Activated CD4-positive, alpha-beta T cell treated with anti-CD3 and anti-CD28 coated beads for 1 hour (primary cell): ENCODE results near the gene HELZ.
"Not testable (repeated sequence)": the region's sequence is repeated elsewhere in the genome, so short reads cannot be mapped to it uniquely, and the experiment has no call there.

ENCODE experiments used
- DNase-seq: peaks from one replicate; pipeline ENCODE4 v3.0.0-alpha.2; 2020

HELZ gene

GRCh38 chr17:67224736-67225135, 20.3 kb downstream of the HELZ start:
- DNase-seq, result no peak

GRCh38 chr17:67223924-67224323, 21.1 kb downstream of the HELZ start:
- DNase-seq, result no peak

DNA sequence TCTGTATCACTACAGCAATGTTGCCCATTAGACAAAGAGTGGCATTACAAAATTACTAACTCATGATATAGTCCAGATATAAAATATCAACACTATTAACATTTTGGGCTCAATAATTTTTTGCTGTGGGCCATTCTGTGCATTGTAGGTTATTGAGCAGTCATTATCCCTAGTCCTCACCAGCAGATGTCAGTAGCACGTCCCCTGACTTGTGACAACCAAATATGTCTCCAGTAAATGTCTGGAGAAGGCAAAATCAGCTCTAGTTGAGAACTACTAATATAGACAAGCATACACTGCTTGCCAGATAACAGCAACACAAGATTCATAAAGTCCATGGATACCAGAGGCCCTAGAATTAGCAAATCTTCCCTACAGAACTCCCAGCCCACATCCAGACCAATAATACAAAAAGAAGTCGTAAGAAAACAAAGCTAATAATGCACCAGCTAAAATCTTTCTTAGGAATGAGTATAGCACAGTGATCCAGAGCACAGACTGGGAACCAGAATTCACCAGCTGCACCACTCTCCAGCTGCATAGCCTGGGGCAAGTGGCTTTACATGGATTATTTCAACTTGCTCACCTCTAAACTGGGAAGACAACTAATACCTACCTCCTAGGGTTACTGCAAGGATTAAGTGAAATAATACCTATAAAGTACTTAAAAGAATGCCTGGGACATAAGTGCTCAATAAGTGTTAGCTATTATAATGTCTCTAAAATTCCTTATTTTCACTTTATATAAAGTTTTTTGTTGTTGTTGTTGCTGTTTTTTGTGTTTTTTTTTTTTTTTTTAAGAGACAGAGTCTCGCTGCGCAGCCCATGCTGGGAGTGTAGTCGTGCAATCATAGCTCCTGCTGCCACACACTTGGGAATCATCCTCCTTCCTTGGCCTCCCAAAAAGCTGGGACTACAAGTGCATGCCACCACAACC, 23.7 kb downstream of the HELZ start:
- DNase-seq, result no peak

- no peak for DNase-seq
Observed at GRCh38 chr17:67218385-67218950, 26.5 kb downstream of the HELZ start.

DNA sequence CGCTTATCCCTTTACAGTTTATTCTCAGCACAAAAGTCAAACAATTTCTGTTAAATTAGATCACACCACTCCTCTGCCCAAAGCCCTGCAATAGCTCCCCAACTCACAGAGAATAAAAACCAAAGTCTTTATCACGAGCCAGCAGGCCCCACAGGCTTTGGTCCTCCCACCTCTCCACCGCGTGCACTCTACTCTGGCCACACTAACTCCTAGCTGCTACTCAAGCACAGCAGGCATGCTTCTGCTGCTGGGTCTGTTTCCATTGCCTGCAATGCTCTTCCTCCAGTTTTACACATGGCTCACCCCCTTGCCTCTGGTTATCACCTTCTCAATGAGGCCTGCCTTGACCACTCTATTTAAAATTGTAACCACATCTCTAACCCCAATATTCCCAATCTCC, 27.6 kb downstream of the HELZ start:
- no peak for DNase-seq

DNA sequence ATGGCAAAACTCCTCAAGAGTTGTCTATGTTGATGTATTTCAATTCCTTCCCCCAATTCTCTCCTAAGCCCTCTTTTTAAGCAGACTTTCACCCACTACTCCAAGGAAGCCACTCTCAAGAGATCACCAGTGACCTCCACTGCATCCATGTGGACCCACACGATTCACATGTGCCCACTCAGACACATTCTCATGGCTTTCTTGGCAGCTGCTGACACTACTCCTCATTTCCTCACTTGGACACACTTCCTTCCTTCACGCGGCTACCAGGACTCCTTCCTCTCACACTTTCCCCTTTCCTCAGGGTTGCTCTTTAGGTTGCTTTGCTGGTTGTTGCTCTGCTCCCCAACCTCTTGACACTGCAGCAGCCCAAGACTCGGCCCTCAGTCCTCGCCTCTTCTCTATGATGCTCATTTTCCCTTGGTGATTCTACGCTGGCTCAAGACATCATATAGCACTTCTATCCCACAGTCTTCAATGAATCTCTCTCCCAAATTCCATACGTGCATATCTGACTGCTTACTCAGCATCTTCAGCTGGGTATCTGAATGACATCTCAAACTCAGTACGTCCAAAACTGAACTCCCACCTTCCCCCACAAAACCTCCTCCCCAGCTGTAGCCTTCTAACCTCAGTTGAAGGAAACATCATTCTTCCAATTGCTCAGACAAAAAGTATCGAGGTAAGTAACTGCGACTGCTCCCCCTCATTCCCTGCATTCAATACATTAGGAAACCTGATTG, 28.2 kb downstream of the HELZ start:
- no peak for DNase-seq

DNA sequence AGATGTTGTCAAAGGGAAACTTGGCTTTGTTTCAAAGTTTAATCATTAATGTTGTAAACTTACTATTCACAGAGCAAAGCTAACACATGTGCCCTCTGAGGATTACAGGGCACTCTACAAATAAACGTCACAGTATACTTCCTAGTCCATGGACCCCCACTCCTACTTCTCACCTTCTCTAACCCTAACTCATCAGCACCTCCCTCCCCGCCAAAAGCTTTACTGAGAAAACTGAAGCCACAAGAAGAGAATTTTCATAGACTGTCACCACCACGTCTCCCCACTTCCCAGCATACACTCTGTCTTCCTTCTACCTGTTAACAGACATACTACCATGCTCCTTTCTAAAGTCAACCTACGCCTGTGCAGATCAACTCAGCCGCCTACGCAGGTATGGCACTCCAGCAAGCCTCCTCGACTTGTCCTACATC, 29.0 kb downstream of the HELZ start:
- DNase-seq, result no peak

- DNase-seq, result no peak
Observed at GRCh38 chr17:67212714-67213417, 32.1 kb downstream of the HELZ start.

- DNase-seq, result no peak
Observed at GRCh38 chr17:67212231-67212630, 32.8 kb downstream of the HELZ start.

DNA sequence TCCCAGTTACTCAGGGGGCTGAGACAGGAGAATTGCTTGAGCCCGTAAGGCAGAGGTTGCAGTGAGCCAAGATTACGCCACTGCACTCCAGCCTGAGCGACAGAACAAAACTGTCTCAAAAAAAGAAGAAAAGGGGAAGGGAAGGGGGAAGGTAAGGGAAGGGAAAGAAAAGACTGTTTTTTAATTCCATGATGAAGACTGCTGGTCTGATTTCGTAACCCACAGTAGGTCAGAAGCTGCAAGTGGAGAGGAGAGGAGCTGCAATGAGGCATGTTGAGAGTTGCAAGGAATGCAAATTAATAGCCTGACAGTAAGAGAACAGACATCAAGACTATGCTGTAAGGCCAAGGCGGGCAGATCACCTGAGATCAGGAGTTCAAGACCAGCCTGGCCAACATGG, 33.3 kb downstream of the HELZ start:
- DNase-seq, result no peak

GRCh38 chr17:67210915-67211314, 34.1 kb downstream of the HELZ start:
- no peak for DNase-seq

- DNase-seq, result no peak
Observed at GRCh38 chr17:67208232-67208631, 36.8 kb downstream of the HELZ start.

DNA sequence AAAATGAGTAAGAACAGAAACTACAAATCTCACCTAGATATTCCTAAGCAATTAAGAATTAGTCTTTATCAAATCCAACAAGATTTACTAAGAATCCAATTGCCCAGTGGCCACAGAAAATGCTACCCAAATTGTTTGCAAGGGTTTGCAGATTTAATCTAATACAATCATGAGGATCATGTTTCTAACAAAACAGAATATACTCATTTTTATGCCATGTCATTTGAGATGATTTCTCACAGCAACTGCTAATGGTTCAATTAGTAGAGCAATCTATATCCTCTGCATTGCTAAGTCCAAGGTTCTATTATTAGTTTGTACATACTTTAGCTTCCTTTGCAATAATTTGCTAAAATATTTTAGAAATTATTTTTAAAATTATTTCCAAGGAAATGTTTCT, 41.2 kb downstream of the HELZ start:
- no peak for DNase-seq

DNA sequence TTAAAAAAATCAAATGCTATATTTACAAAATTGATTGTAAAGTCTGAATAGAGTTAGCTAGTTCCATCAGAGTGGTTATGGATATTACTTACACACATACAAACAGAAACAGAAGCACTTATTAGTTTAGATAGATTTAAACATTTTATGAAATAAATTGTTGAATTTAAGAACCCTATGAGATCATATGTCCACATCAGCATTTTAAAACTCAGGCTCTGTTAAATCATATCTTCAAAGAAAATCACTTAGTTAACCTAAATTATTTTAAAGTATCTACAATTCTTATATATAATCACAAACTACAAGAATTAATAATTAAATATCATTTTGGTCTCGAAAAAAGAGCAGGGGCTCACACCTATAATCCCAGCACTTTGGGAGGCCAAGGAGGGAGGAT, 42.5 kb downstream of the HELZ start:
- no peak for DNase-seq

DNA sequence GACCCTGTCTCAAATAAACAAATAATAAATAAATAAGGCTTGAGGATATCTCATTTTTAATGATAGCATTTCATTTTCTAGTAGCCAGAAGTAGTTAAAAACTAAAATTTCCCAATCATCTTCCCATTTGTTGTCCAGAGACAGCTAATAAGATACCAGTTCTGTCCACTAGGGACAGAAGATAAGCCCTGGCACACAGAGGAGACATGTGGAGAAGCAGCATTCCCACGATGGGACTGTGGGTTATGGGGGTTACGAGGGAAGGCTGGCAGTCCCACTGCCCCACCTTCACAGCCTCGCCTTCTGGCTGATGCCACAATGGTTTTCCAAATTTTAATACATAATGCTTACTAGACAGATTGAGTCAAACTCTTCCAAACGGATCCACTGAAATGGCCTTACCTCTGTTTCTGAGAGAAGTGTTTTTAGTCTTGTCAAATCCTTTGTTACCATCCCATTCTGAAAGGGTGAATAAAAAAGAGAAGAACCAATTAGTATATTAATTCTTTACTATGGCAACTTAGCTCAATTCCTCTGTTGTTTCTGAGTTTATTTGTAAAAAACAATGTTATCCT, 44.2 kb downstream of the HELZ start:
- DNase-seq, result no peak

GRCh38 chr17:67198131-67198530, 46.9 kb downstream of the HELZ start:
- DNase-seq, result no peak

GRCh38 chr17:67197023-67197422, 48.0 kb downstream of the HELZ start:
- DNase-seq, result not testable (repeated sequence)

GRCh38 chr17:67196422-67196821, 48.6 kb downstream of the HELZ start:
- DNase-seq, result no peak

DNA sequence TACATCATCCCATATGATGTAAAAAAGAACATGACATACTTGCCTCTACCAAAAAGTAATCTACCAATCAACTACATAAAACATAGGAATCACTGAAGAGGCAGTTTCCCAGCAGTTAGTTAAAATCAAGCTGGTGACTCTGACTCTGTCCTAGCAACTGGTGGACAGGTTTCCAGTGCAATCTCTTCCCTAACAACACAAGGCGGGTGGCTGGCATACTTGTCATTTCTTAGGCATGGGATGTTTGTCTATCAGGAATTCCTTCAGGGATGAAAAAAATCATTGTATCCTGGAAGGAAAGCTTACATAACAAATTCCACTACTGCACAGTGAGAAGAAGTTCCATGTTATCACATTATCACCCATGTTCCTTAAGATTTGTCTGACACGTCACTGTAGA, 50.9 kb downstream of the HELZ start:
- DNase-seq, result no peak

GRCh38 chr17:67187927-67188326, 57.1 kb downstream of the HELZ start:
- no peak for DNase-seq

- DNase-seq, result no peak
Observed at GRCh38 chr17:67186782-67187181, 58.2 kb downstream of the HELZ start.

DNA sequence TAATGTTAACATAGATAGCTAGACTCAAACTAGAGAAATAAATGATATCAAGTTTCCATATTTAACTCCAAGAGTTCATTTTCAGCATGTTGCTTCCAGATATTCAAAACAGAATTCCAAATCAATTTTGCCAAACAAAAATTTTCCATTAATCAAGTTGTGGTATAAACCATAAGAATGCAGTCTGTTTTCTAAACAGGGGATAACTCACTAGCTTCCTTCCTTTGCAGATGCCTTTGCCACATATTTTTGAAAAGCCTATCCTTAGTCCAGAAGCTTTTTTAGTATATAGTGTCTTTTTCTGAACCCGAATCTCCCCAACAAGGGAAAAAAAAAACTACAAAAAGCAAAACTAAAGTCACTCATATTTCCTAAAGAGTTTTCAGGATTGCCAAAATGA, 61.5 kb downstream of the HELZ start:
- DNase-seq, result no peak

DNA sequence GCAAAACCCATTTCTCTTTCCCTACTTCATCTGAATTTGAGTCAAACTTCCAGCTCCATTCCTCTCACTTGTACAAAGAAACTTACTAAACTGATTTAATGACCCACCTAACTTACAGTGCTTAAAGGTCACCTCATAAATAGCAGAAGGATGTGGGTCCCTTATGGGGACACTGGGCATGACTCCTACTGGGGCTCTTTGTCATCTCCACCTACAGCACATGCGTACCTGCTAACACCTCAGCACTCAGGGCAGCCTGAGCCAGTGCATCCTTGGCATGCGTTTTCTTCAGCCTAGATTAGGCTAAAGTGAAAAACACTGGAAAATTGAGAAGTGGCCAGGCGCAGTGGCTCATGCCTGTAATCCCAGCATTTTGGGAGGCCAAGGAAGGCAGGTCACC, 63.2 kb downstream of the HELZ start:
- no peak for DNase-seq
